Stimulated activated CD4-positive, alpha-beta T cell treated with anti-CD3 and anti-CD28 coated beads, Interleukin-12 subunit alpha, Interleukin-12 subunit beta, amount 100 ng/mL, for 24 hours (primary cell): Measurements from ENCODE around the gene AHCYL1.

Experiments used
- DNase-seq, 2 experiments: peaks; one replicate each; pipeline ENCODE4 v3.0.0-alpha.2; 2020; ENCODE audit warnings: low read depth in 2 of 2

Gene AHCYL1

DNA sequence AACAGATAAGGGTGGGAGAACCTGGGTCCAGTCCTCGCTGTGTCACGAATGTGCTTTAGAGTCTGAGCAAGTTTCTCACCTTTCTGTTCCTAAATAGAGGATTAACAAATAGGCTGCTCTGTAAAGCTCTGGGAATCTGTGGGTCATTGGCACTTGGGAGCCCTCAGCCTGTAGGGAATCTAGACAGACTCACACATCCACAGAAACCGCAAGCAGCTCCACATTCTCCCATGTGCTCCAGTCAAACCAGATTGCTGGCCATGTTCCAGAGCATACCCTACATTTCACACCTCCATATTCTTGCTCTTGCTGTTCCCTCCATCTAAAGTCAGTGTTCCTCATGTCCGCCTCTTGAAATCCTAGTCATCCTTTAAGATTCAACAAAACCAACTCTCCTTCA lies 7.8 kb upstream of the AHCYL1 start:
- no peak for DNase-seq

DNA sequence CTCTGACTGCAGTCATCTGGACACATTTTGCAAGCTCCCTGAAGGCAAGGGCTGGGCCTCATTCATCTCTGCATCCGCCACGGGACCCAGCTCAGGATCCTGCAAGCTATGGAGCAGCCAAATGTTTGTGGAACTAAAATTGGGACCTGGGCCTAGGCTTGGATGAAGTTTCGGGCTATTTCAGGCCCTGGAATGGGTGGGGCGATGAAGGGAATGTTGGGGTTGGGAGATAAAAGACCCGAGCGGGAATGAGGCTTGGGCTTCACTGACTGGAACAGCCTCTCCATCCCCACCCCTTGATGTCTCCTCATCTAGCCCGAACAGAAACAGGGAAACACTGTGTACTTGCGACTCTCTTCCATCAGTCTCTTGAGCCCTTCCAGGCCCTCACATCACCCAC lies 7.3 kb upstream of the AHCYL1 start:
- no peak for DNase-seq

GRCh38 chr1:109977657-109978378 lies 6.7 kb upstream of the AHCYL1 start:
- no peak for DNase-seq

- no peak for DNase-seq
Observed at GRCh38 chr1:109978761-109979488, 5.6 kb upstream of the AHCYL1 start.

DNA sequence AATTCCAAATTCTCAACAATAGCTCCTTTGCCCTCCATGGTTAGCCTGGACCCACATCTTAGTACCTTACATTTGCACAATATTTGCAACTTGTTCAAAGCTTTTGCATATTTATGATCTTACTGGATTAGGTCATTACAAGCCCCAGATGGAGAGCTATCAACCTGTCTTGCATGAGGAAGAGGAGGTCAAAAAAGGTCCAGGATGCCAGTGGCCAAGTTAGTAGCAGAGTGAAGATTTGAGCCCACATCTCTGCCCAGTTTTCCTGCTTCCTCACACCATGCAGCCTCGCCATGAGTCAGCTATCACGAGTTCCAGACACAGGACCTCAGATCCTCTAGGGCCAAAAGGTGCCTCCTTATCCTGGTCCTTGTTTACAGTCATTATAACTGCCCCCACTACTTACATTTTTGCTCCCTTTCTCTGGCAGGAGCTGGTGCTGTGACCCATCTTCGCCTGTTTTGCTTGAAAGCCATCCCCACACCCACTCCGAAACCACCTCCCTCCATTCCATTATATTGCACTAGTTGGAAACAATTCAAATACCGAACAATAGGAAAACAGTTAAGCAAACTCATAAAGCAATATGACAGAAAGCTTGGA lies 5.0 kb upstream of the AHCYL1 start:
- no peak for DNase-seq

- no peak for DNase-seq
Observed at GRCh38 chr1:109980324-109981003, 4.1 kb upstream of the AHCYL1 start.

DNA sequence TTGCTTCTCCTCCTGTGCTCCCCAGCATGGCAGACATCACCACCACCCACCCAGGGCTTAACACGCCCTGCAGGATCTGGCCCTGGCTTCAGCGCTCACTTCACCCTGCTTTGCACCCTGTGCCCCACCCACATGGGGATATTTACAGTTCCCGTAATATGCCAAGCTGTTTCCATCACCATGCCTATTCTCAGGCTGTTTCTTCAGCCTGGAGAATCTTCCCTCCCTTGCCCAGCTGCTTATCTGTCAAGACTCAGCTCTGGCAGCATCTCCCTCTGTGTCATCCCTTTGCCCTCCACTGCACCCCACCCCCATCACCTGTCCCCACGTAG lies 3.6 kb upstream of the AHCYL1 start:
- no peak for DNase-seq

- DNase-seq = no peak
Observed at GRCh38 chr1:109983380-109984189, 980 bp upstream of the AHCYL1 start.

GRCh38 chr1:109984190-109984455 lies 442 bp upstream of the AHCYL1 start:
- DNase-seq = no peak

DNA sequence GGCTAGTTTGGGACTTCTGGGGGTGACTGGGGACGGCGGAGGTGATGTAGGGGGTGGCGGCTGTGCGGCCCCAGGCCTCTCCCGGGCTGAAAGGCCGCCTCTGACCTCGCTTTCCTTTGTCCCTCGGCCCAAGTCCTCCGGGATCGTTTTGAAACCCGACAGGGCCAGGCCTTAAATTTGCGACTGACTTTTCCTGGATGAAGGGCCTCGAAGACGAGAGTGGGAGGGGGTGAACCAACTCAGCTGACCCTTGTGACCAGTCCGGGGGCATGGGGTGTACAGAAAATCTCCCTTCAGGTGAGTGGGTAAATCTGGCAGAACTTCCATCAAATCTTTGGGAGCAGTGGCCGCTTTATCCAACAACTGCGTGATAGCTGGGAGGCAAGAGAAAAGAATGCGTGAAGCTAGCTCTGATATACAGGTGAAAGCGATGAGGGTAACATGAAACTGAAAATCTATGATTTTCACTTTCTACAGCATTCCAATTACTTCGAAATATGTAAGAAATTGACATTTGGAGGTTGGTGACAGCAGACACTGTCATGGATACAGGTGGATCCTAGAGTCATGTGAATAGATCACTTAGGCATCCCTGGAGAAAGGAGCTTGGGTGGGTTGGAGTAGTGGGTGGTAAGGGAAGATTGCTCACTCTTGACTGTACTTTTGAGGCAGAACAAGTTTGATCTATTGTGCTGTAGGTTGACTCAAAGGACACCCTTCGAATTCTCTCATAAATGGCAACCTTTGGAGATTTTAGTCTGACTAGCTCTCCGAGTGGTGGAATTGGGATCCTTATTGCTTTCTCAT lies 885 bp downstream of the AHCYL1 start:
- no peak for DNase-seq

- DNase-seq = no peak
Observed at GRCh38 chr1:109986054-109986444, 1.5 kb downstream of the AHCYL1 start.

DNA sequence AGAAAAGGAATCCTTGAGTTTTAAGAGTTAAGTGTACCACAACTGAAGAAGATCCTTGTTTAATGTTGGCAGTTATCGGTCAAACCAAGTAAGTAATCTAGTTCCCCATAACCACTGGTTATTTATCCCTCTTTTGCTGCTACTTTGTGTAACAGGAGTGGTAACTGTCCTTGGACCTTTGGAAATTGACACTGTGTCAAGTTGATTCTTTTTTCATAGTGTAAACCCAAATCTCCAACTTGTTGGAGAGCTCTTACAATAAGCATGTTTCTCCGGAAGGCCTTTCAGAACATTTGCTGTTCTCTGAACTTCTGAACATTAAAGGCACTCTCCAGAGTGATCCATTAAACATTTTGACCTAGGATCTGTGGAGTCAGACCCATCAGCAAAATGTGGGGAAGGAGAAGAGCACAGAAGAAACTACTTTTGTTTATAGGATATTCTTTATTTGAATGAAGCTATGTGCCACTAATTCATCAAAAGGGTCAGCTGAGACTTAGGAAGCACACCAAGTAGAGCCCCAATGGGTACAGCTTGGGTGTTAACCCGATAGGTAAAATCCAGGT lies 3.9 kb downstream of the AHCYL1 start:
- DNase-seq = no peak

DNA sequence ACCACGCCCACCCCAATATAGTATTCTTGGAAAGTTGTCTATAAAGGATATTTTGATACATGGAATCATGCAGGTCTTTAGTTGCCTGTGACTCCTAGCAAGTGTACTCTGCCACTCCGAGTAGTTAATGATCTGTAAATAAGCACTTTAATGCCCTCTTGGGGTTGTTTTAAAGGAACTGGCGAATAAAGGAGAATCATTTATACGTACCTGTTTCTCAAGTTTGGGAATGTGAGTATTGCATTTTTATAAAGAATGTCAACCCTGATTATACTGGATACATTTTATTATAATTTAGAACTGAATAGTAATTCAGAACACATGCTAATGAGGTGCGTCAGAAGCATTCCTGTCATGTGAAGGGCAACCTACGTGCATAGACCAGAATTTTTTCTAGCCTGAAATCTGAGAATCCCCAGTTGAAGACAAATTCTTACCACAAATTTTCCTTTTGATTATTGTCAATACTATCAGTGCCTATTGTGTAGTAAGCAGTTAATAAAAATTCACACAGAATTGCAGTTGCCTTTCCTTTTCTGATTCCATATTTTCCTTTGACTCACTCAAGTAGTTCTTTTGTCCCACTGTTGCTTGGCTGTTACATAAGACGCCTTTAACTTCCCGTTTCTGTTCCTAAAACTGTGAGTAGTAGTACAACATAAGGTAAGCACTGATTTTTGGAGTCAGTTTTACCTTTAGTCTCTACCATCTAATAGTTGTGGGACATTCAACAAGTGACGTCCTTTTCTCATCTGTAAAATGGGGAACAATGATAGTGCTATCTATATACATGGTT lies 5.1 kb downstream of the AHCYL1 start:
- DNase-seq = no peak

DNA sequence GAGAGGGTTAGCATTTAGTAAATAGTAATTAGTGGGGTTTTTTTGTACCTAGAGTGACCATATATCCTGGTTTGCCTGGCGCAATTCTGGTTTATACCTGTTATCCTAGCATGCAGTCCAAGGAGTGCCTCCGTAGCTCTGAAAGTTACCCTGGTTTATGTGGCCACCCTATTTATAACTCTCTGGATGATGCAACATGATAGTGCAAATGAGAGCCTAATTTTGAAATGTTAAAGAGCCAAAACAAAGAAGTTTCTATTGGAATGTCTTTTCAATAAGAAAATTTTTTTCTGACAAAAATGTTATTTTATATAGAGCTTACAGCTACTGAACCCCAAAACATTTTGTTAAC lies 5.7 kb downstream of the AHCYL1 start:
- no peak for DNase-seq

- no peak for DNase-seq
Observed at GRCh38 chr1:109991400-109991925, 6.9 kb downstream of the AHCYL1 start.

GRCh38 chr1:109993885-109994284 lies 9.3 kb downstream of the AHCYL1 start:
- no peak for DNase-seq

- no peak for DNase-seq
Observed at GRCh38 chr1:109994654-109995053, 10.1 kb downstream of the AHCYL1 start.

GRCh38 chr1:109995536-109995935 lies 11.0 kb downstream of the AHCYL1 start:
- no peak for DNase-seq

- DNase-seq = no peak
Observed at GRCh38 chr1:109996476-109996875, 11.9 kb downstream of the AHCYL1 start.
